ENCODE measurements around the gene OS9.

The OS9 gene

DNA sequence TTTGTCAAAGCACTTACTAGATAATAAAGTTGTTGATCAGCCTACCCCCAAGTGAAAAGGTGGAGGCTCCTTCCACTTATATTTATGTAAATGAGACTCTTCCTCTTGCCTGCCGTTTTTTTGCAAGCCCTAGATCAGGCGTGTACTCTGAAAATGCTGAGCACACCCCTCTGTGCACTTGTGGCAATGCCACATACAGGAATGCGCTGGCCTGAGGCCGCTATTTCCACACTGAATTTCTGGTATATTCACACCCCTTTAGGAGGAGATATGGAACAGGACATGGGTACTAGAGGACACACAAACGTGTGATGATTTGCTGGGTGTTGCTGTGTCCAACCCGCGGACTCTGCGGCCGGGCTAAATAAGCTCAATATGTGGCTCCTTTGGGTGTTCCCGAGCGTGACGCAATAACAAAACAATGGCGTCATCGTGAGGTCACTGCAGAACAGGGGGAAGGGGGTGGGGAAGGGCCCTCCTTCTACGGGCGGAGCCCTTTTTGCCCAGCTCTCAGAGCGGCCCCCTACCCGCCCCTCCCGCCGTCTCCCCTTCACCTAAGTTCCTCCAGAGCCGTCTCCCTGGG lies 50.4 kb downstream of the OS9 start (continued):
- TF ChIP-seq, protein P1, sequence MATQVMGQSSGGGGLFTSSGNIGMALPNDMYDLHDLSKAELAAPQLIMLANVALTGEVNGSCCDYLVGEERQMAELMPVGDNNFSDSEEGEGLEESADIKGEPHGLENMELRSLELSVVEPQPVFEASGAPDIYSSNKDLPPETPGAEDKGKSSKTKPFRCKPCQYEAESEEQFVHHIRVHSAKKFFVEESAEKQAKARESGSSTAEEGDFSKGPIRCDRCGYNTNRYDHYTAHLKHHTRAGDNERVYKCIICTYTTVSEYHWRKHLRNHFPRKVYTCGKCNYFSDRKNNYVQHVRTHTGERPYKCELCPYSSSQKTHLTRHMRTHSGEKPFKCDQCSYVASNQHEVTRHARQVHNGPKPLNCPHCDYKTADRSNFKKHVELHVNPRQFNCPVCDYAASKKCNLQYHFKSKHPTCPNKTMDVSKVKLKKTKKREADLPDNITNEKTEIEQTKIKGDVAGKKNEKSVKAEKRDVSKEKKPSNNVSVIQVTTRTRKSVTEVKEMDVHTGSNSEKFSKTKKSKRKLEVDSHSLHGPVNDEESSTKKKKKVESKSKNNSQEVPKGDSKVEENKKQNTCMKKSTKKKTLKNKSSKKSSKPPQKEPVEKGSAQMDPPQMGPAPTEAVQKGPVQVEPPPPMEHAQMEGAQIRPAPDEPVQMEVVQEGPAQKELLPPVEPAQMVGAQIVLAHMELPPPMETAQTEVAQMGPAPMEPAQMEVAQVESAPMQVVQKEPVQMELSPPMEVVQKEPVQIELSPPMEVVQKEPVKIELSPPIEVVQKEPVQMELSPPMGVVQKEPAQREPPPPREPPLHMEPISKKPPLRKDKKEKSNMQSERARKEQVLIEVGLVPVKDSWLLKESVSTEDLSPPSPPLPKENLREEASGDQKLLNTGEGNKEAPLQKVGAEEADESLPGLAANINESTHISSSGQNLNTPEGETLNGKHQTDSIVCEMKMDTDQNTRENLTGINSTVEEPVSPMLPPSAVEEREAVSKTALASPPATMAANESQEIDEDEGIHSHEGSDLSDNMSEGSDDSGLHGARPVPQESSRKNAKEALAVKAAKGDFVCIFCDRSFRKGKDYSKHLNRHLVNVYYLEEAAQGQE (tag by site-specific recombination; IDR thresholded peaks at IDR 0.05) = no peak
- TF ChIP-seq ZBTB20 (tag by site-specific recombination; IDR thresholded peaks at IDR 0.05) = 0 out of 2 replicates have a peak, but pooled peaks have one; percentile 12
- no peak for TF ChIP-seq ZNF16 (tag by site-specific recombination; IDR thresholded peaks at IDR 0.05; ENCODE audit: low read depth)
- no peak for TF ChIP-seq ZNF626 (tag by site-specific recombination; IDR thresholded peaks at IDR 0.05)
- no peak for TF ChIP-seq ZNF148 (tag by site-specific recombination; IDR thresholded peaks at IDR 0.05; ENCODE audit: borderline replicate concordance)
- TF ChIP-seq, protein P2, sequence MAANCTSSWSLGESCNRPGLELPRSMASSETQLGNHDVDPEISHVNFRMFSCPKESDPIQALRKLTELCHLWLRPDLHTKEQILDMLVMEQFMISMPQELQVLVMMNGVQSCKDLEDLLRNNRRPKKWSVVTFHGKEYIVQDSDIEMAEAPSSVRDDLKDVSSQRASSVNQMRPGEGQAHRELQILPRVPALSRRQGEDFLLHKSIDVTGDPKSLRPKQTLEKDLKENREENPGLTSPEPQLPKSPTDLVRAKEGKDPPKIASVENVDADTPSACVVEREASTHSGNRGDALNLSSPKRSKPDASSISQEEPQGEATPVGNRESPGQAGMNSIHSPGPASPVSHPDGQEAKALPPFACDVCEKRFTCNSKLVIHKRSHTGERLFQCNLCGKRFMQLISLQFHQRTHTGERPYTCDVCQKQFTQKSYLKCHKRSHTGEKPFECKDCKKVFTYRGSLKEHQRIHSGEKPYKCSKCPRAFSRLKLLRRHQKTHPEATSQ (tag by site-specific recombination; IDR thresholded peaks at IDR 0.05) = no peak
- TF ChIP-seq, protein P3, sequence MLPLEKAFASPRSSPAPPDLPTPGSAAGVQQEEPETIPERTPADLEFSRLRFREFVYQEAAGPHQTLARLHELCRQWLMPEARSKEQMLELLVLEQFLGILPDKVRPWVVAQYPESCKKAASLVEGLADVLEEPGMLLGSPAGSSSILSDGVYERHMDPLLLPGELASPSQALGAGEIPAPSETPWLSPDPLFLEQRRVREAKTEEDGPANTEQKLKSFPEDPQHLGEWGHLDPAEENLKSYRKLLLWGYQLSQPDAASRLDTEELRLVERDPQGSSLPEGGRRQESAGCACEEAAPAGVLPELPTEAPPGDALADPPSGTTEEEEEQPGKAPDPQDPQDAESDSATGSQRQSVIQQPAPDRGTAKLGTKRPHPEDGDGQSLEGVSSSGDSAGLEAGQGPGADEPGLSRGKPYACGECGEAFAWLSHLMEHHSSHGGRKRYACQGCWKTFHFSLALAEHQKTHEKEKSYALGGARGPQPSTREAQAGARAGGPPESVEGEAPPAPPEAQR (tag by site-specific recombination; IDR thresholded peaks at IDR 0.05) = 0 out of 2 replicates have a peak, but pooled peaks have one; percentile 52
- TF ChIP-seq ZNF19 (tag by site-specific recombination; IDR thresholded peaks at IDR 0.05; ENCODE audit: low read depth) = no peak
- 0 out of 2 replicates have a peak, but pooled peaks have one; percentile 22 for TF ChIP-seq ZBTB44 (tag by site-specific recombination; IDR thresholded peaks at IDR 0.05)
- TF ChIP-seq SP7 (tag by site-specific recombination; IDR thresholded peaks at IDR 0.05) = peak; percentile 54; the same call in 1 of the 2 replicates
- no peak for TF ChIP-seq MEIS1 (CRISPR knock-in tag; IDR thresholded peaks at IDR 0.05; ENCODE audit: borderline replicate concordance)
- no peak for TF ChIP-seq ZEB2 (tag by site-specific recombination; IDR thresholded peaks at IDR 0.05)
- TF ChIP-seq ZNF560 (tag by site-specific recombination; IDR thresholded peaks at IDR 0.05; ENCODE audit: borderline replicate concordance) = no peak
- TF ChIP-seq ZBTB11 (tag by site-specific recombination; conservative IDR thresholded peaks at IDR 0.05; ENCODE audit: low read depth) = no peak
- no peak for TF ChIP-seq ZNF585B (tag by site-specific recombination; IDR thresholded peaks at IDR 0.05)
- TF ChIP-seq ZNF121 (tag by site-specific recombination; IDR thresholded peaks at IDR 0.05) = no peak
- TF ChIP-seq ZNF677 (tag by site-specific recombination; IDR thresholded peaks at IDR 0.05) = no peak
- no peak for TF ChIP-seq ZNF704 (tag by site-specific recombination; IDR thresholded peaks at IDR 0.05)
- TF ChIP-seq ZNF623 (tag by site-specific recombination; IDR thresholded peaks at IDR 0.05) = 0 out of 2 replicates have a peak, but pooled peaks have one; percentile 36

All from HEK293 (cell line).